Parathyroid adenoma (tissue), 2 donors: ENCODE measurements around the gene SLC28A1.

Experiments used
- H2AFZ ChIP-seq: fragments of 300-600 bp; sonication (generic); one replicate; pipeline ENCODE4 v1.7.0; 2017; ENCODE audit warnings: antibody characterized with exemption, mild to moderate bottlenecking
- H3K27ac ChIP-seq: fragments of 300-600 bp; sonication (generic); one replicate; pipeline ENCODE4 v1.7.0; 2017
- H3K27me3 ChIP-seq: fragments of 300-600 bp; sonication (generic); one replicate; pipeline ENCODE4 v1.7.0; 2017; ENCODE audit warnings: low read length; ENCODE audit not compliant: control insufficient read depth, insufficient read depth
- H3K36me3 ChIP-seq: fragments of 300-600 bp; sonication (generic); one replicate; pipeline ENCODE4 v1.7.0; 2017; ENCODE audit warnings: low read length; ENCODE audit not compliant: control insufficient read depth, insufficient read depth
- H3K4me1 ChIP-seq: fragments of 300-600 bp; sonication (generic); one replicate; pipeline ENCODE4 v1.7.0; 2017; ENCODE audit warnings: control low read depth
- H3K4me2 ChIP-seq: fragments of 300-600 bp; sonication (generic); one replicate; pipeline ENCODE4 v1.7.0; 2017; ENCODE audit warnings: low read length
- H3K4me3 ChIP-seq: fragments of 300-600 bp; sonication (generic); one replicate; pipeline ENCODE4 v1.7.0; 2017; ENCODE audit warnings: low read depth, low read length
- H3K79me2 ChIP-seq: fragments of 300-600 bp; sonication (generic); one replicate; pipeline ENCODE4 v1.7.0; 2017; ENCODE audit warnings: control low read depth
- H3K9ac ChIP-seq: fragments of 300-600 bp; sonication (generic); one replicate; pipeline ENCODE4 v1.7.0; 2017; ENCODE audit warnings: mild to moderate bottlenecking
- H3K9me3 ChIP-seq: fragments of 300-600 bp; sonication (generic); one replicate; pipeline ENCODE4 v1.7.0; 2017; ENCODE audit warnings: low read length; ENCODE audit not compliant: control insufficient read depth
- TF ChIP-seq, protein P1 (sequence below): fragments of 300-600 bp; sonication (generic); IDR thresholded peaks from one replicate; pipeline ENCODE4 v1.7.0; 2017; ENCODE audit warnings: antibody characterized with exemption, mild to moderate bottlenecking
- donor health status: primary hyperparathyroidism.

The SLC28A1 gene

DNA sequence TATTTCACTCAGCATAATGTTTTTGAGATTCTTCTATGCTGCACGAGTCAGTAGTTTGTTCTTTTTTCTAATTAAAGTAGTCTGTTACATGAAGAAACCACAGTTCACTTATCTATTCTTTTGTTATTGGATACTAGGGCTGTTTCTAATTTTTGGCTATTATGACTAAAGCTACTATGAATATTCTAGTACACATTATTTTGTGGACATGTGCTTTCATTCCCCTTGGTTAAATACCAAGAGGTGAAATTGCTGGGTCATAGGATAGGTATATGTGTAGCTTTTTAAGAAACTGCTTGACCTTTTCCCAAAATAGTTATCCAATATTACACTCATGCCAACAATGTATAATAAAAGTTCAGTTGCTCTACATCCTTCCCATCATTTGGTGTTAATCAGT lies 106.0 kb downstream of the SLC28A1 start:
- TF ChIP-seq, protein P1, sequence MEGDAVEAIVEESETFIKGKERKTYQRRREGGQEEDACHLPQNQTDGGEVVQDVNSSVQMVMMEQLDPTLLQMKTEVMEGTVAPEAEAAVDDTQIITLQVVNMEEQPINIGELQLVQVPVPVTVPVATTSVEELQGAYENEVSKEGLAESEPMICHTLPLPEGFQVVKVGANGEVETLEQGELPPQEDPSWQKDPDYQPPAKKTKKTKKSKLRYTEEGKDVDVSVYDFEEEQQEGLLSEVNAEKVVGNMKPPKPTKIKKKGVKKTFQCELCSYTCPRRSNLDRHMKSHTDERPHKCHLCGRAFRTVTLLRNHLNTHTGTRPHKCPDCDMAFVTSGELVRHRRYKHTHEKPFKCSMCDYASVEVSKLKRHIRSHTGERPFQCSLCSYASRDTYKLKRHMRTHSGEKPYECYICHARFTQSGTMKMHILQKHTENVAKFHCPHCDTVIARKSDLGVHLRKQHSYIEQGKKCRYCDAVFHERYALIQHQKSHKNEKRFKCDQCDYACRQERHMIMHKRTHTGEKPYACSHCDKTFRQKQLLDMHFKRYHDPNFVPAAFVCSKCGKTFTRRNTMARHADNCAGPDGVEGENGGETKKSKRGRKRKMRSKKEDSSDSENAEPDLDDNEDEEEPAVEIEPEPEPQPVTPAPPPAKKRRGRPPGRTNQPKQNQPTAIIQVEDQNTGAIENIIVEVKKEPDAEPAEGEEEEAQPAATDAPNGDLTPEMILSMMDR = no peak
- no peak overlapping the region for H2AFZ ChIP-seq
- H3K9ac ChIP-seq = no peak overlapping the region
- H3K79me2 ChIP-seq = peaks cover 23% of the 10 kb centered on the region
- no peak overlapping the region for H3K4me3 ChIP-seq
- no peaks in the 10 kb centered on the region for H3K27me3 ChIP-seq
- H3K4me1 ChIP-seq = peaks cover 6% of the 10 kb centered on the region
- no peak overlapping the region for H3K4me2 ChIP-seq
- no peak overlapping the region for H3K27ac ChIP-seq
- no peaks in the 10 kb centered on the region for H3K36me3 ChIP-seq
- no peaks in the 10 kb centered on the region for H3K9me3 ChIP-seq

GRCh38 chr15:84991014-84991712 lies 106.7 kb downstream of the SLC28A1 start:
- H3K4me1 ChIP-seq = peaks cover 6% of the 10 kb centered on the region
- no peak overlapping the region for H3K9ac ChIP-seq
- TF ChIP-seq, protein P1 = no peak
- H2AFZ ChIP-seq = no peak overlapping the region
- H3K9me3 ChIP-seq = no peaks in the 10 kb centered on the region
- H3K4me3 ChIP-seq = no peak overlapping the region
- H3K4me2 ChIP-seq = no peak overlapping the region
- no peaks in the 10 kb centered on the region for H3K36me3 ChIP-seq
- H3K27ac ChIP-seq = no peak overlapping the region
- no peaks in the 10 kb centered on the region for H3K27me3 ChIP-seq
- peaks cover 23% of the 10 kb centered on the region for H3K79me2 ChIP-seq

- Histone ChIP-seq H3K9me3 (no peaks in the 10 kb centered on the region), H3K27ac (no peak overlapping the region), H3K4me2 (no peak overlapping the region), H2AFZ (no peak overlapping the region), H3K27me3 (no peaks in the 10 kb centered on the region), H3K79me2 (peaks cover 23% of the 10 kb centered on the region), H3K9ac (no peak overlapping the region), H3K36me3 (no peaks in the 10 kb centered on the region), H3K4me1 (peaks cover 6% of the 10 kb centered on the region), H3K4me3 (no peak overlapping the region)
- TF ChIP-seq, protein P1 = no peak
Observed at GRCh38 chr15:84992157-84992944, 107.9 kb downstream of the SLC28A1 start.
